SK-N-SH treated with all-trans-retinoic acid at 6 μM for 48 hours (cell line): Measurements from ENCODE around the gene FITM1.

Experiments
- ATAC-seq: fragments of 200-7000 bp; cut with Tn5 transposase; 3 replicates; pipeline ENCODE4 v1.9.1; 2020; ENCODE audit warnings: mild to moderate bottlenecking, moderate library complexity
- ARNTL ChIP-seq: fragments of 450-650 bp; formaldehyde crosslinking; IDR thresholded peaks from 2 replicates; pipeline ENCODE4 v1.5.0; 2020; ENCODE audit warnings: low read depth, mild to moderate bottlenecking, moderate library complexity, borderline replicate concordance
- BACH2 ChIP-seq: fragments of 250-450 bp; sonication (Bioruptor Pico); IDR thresholded peaks from 2 replicates; pipeline ENCODE4 v1.9.0; 2021; ENCODE audit warnings: mild to moderate bottlenecking, borderline replicate concordance
- CSDC2 ChIP-seq: fragments of 250-450 bp; sonication (Bioruptor Pico); IDR thresholded peaks from 2 replicates; pipeline ENCODE4 v1.5.0; 2020; ENCODE audit warnings: mild to moderate bottlenecking, moderate library complexity
- CSRNP3 ChIP-seq: fragments of 250-450 bp; sonication (Bioruptor Pico); IDR thresholded peaks from 2 replicates; pipeline ENCODE4 v1.5.1; 2021; ENCODE audit warnings: mild to moderate bottlenecking, moderate library complexity
- ESRRG ChIP-seq: fragments of 250-450 bp; sonication (Bioruptor Pico); IDR thresholded peaks from 2 replicates; pipeline ENCODE4 v1.6.1; 2021; ENCODE audit warnings: mild to moderate bottlenecking
- GLIS3 ChIP-seq: fragments of 250-450 bp; sonication (Bioruptor Pico); IDR thresholded peaks from 2 replicates; pipeline ENCODE4 v1.5.0; 2020; ENCODE audit warnings: mild to moderate bottlenecking, moderate library complexity
- ISL1 ChIP-seq: fragments of 250-450 bp; sonication (Bioruptor Pico); IDR thresholded peaks from 2 replicates; pipeline ENCODE4 v2.1.2; 2022; ENCODE audit warnings: mild to moderate bottlenecking, moderate library complexity
- OSR1 ChIP-seq: fragments of 250-450 bp; sonication (Bioruptor Pico); IDR thresholded peaks from 2 replicates; pipeline ENCODE4 v1.8.0; 2022; ENCODE audit warnings: moderate library complexity, mild to moderate bottlenecking, inconsistent platforms
- PATZ1 ChIP-seq: fragments of 250-450 bp; sonication (Bioruptor Pico); IDR thresholded peaks from 2 replicates; pipeline ENCODE4 v1.8.0; 2020; ENCODE audit warnings: mild to moderate bottlenecking, moderate library complexity, borderline replicate concordance
- POU6F1 ChIP-seq: fragments of 250-450 bp; sonication (Bioruptor Pico); IDR thresholded peaks from 2 replicates; pipeline ENCODE4 v1.8.0; 2021; ENCODE audit warnings: low read depth, mild to moderate bottlenecking, moderate library complexity, borderline replicate concordance
- PPARA ChIP-seq: fragments of 250-450 bp; sonication (Bioruptor Pico); IDR thresholded peaks from 2 replicates; pipeline ENCODE4 v1.5.0; 2020; ENCODE audit warnings: mild to moderate bottlenecking, borderline replicate concordance
- RARB ChIP-seq: fragments of 250-450 bp; sonication (Bioruptor Pico); IDR thresholded peaks from 2 replicates; pipeline ENCODE4 v1.8.0; 2021; ENCODE audit warnings: mild to moderate bottlenecking, moderate library complexity
- SNAI2 ChIP-seq: fragments of 250-450 bp; sonication (Bioruptor Pico); IDR thresholded peaks from 2 replicates; pipeline ENCODE4 v1.5.0; 2020; ENCODE audit warnings: mild to moderate bottlenecking, moderate library complexity
- TOX ChIP-seq: fragments of 250-450 bp; sonication (Bioruptor Pico); IDR thresholded peaks from 2 replicates; pipeline ENCODE4 v1.8.0; 2021; ENCODE audit warnings: mild to moderate bottlenecking, moderate library complexity, borderline replicate concordance
- TSHZ2 ChIP-seq: fragments of 250-450 bp; sonication (Bioruptor Pico); IDR thresholded peaks from 2 replicates; pipeline ENCODE4 v1.5.0; 2020; ENCODE audit warnings: mild to moderate bottlenecking, moderate library complexity
- ZC3H10 ChIP-seq: fragments of 250-450 bp; sonication (Bioruptor Pico); IDR thresholded peaks from 2 replicates; pipeline ENCODE4 v1.5.1; 2021; ENCODE audit warnings: mild to moderate bottlenecking, moderate library complexity
- ZFP3 ChIP-seq: fragments of 250-450 bp; sonication (Bioruptor Pico); IDR thresholded peaks from 2 replicates; pipeline ENCODE4 v1.5.0; 2020; ENCODE audit warnings: mild to moderate bottlenecking, moderate library complexity
- ZNF70 ChIP-seq: fragments of 450-650 bp; formaldehyde crosslinking; IDR thresholded peaks from 2 replicates; pipeline ENCODE4 v1.5.0; 2020; ENCODE audit warnings: mild to moderate bottlenecking, moderate library complexity
- ZNF8 ChIP-seq: fragments of 450-650 bp; formaldehyde crosslinking; IDR thresholded peaks from 2 replicates; pipeline ENCODE4 v1.5.0; 2020; ENCODE audit warnings: mild to moderate bottlenecking, moderate library complexity
- TF ChIP-seq, protein P1 (sequence below): fragments of 250-450 bp; sonication (Bioruptor Pico); IDR thresholded peaks from 2 replicates; pipeline ENCODE4 v1.5.1; 2020; ENCODE audit warnings: low read depth, mild to moderate bottlenecking, moderate library complexity

FITM1 gene

DNA sequence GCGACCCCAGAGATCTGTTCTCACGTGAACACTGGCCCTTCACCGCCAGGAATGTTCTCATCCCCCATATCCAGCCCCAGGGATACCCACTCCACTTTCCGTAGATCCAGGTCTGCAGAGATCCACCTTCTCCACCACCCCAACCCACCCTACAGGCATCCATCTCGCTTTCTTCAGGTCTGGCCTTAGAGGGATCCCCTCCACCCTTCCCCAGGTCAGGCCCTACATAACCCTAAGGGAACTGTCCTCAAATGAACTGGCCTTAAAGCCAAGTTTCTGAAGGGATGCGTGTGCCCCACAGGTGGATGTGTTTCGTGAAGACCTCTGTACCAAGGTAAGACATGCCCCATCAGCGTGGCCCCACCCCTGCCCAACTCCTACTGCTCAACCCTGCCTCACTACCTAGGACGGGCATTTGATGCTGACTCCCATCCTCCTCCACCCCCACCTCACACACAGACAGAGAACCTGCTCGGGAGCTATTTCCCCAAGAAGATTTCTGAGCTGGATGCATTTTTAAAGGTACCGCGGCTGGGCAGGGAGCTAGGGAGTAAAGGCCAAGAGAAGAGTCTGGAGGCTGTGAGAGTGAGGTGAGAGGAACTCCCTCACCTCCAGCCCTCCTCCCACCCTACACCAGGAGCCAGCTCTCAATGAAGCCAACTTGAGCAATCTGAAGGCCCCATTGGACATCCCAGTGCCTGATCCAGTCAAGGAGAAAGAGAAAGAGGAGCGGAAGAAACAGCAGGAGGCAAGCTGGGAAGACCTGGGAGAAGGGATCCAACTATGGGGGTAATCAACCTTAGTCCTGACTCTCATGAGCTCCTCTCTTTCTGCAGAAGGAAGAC is 6.4 kb downstream of the FITM1 start:
- ATAC-seq = no peak
- TF ChIP-seq GLIS3 = no peak
- no peak for TF ChIP-seq CSDC2
- TF ChIP-seq PPARA (CRISPR knock-in tag) = no peak
- TF ChIP-seq CSRNP3 (CRISPR knock-in tag) = no peak
- no peak for TF ChIP-seq RARB
- no peak for TF ChIP-seq BACH2 (CRISPR knock-in tag)
- TF ChIP-seq ISL1 (CRISPR knock-in tag) = no peak

DNA sequence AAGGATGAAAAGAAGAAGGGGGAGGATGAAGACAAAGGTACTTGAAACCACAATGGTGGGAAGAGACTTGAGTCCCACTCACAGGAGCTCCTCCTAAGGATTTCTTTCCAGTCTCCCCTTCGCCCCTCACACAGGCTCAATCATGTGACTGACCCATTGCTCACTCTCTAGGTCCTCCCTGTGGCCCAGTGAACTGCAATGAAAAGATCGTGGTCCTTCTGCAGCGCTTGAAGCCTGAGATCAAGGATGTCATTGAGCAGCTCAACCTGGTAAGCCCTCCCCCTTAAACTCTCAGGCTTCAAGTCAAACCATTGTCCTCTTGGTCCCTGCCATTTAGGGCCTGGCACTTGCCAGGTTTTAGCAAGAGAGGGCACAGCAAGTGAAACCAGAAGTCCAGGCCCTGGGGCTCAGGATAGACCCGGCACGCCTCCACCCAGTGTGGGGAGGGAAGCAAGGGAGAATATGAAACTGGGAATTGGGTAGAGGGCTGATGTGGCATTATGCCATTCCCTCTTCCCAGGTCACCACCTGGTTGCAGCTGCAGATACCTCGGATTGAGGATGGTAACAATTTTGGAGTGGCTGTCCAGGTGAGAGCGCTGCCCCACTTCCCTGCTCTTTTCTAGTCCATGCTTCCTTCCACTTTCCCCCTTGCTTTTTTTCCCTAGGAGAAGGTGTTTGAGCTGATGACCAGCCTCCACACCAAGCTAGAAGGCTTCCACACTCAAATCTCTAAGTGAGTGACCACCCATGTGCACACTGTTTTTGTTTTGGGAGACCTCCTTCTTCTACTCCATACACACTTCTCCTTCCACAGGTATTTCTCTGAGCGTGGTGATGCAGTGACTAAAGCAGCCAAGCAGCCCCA is 7.3 kb downstream of the FITM1 start:
- no peak for ATAC-seq
- TF ChIP-seq CSRNP3 (CRISPR knock-in tag) (no peak), BACH2 (CRISPR knock-in tag) (no peak), PPARA (CRISPR knock-in tag) (no peak), SNAI2 (CRISPR knock-in tag) (no peak), ZNF70 (CRISPR knock-in tag) (no peak), TOX (CRISPR knock-in tag) (no peak), OSR1 (CRISPR knock-in tag) (no peak), ARNTL (no peak), ZC3H10 (CRISPR knock-in tag) (no peak)

GRCh38 chr14:24138396-24139271 is 8.2 kb downstream of the FITM1 start:
- TF ChIP-seq PPARA (CRISPR knock-in tag) (no peak), SNAI2 (CRISPR knock-in tag) (no peak), PATZ1 (CRISPR knock-in tag) (no peak), TSHZ2 (CRISPR knock-in tag) (no peak), RARB (no peak), ZNF70 (CRISPR knock-in tag) (no peak), GLIS3 (no peak), ARNTL (no peak), ZNF8 (CRISPR knock-in tag) (no peak), CSRNP3 (CRISPR knock-in tag) (no peak), ESRRG (CRISPR knock-in tag) (no peak), TOX (CRISPR knock-in tag) (no peak), ZFP3 (CRISPR knock-in tag) (no peak), OSR1 (CRISPR knock-in tag) (no peak), POU6F1 (CRISPR knock-in tag) (no peak), ZC3H10 (CRISPR knock-in tag) (no peak)
- TF ChIP-seq, protein P1, sequence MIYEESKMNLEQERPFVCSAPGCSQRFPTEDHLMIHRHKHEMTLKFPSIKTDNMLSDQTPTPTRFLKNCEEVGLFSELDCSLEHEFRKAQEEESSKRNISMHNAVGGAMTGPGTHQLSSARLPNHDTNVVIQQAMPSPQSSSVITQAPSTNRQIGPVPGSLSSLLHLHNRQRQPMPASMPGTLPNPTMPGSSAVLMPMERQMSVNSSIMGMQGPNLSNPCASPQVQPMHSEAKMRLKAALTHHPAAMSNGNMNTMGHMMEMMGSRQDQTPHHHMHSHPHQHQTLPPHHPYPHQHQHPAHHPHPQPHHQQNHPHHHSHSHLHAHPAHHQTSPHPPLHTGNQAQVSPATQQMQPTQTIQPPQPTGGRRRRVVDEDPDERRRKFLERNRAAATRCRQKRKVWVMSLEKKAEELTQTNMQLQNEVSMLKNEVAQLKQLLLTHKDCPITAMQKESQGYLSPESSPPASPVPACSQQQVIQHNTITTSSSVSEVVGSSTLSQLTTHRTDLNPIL (CRISPR knock-in tag) = no peak
- no peak for ATAC-seq
